ENCODE data around the gene RELT.
A peak's percentile ranks its signal among the peaks of the same experiment; 100 is the strongest.

RELT gene

GRCh38 chr11:73404506-73405145, 28.4 kb downstream of the RELT start:
- no peak for DNase-seq (ENCODE audit: low spot score)

GRCh38 chr11:73405146-73405510, 28.9 kb downstream of the RELT start:
- no peak for DNase-seq (ENCODE audit: low spot score)

DNA sequence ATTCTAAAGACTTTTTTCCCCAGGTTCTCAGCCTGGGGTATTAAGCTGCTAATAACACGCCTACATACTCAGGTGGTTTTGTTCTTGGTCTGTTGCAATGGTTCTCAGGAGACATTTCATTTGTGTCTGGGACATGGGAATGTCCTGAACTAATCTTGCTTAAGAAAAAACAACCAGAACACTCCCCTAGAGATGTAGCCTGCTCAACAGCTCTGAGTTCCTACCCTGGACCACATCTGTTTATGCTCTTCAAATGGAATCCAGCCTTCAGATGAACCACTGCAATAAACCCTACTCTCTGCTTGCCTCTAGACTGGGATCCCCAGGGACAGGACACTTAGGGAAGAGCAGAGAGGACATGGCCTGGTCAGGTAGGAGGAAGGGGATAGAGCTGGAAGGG, 29.9 kb downstream of the RELT start:
- DNase-seq (ENCODE audit: low spot score) = no peak

DNA sequence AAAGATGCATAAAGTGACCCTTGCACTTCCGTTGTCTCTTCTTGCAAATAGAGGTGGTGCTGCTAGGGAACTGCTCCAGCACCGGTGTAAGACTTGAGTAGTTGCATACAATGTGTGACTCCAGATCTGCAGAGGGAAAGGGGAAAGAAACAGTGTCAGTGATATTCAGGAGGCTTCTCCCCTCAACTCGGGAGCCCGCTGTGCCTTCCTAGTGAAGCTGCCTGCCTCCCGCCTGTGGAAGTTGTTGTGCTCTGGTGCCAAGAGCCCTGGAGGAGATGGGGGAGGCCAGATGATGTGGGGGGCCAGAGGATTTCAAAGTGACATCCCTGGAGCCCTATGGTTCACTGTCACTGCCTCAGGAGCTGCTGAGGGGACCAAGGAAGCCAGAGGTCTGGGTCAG, 30.4 kb downstream of the RELT start:
- no peak for DNase-seq (ENCODE audit: low spot score)

- DNase-seq (ENCODE audit: low spot score) = no peak
Measured at GRCh38 chr11:73409431-73409830, 33.2 kb downstream of the RELT start.

DNA sequence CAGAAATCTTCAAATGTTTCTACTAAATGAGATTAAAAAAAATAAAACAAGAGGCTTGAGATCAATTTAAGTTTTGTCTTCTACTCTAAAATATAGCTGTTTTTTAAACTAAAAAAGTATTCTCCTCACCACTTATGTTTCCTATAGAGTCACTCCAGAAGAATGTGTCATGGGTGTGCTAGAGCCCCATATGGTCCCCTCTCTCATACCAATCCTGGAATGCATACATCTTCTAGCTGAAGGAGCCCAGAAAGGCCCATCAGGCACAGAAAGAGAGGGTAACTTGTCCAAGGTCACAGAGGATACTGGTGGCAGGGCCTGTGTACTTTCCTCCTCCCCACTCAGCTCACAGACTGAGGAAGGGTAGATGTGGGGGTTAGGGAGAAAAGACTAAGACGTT, 34.4 kb downstream of the RELT start:
- no peak for DNase-seq (ENCODE audit: low spot score)

- DNase-seq (ENCODE audit: low spot score) = no peak
Measured at GRCh38 chr11:73411031-73411430, 34.8 kb downstream of the RELT start.

- peak; percentile 72 for DNase-seq (ENCODE audit: low spot score)
Measured at GRCh38 chr11:73412308-73412707, 36.1 kb downstream of the RELT start.

DNA sequence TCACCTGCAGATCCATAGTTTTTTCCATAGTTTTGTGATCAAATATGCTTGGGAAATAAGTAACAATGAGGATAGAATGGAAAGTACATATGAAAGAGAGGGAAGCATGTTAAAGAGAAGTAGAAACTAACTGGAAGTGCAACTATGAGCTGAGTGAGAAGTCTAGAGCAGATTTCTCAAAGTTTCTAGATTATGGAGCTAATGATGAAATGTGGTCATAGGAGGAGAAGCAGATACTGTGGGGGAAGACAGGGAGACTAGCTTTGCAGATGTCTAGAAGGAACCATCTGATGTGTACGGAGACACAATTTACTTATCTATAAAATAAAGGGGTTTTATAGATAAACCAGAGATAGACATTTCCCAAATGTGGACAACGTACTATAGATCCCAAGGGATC, 37.1 kb downstream of the RELT start:
- DNase-seq (ENCODE audit: low spot score) = peak; percentile 67

GRCh38 chr11:73414977-73415651, 38.9 kb downstream of the RELT start:
- DNase-seq (ENCODE audit: low spot score) = peak; percentile 90

- DNase-seq (ENCODE audit: low spot score) = no peak
Measured at GRCh38 chr11:73415854-73416615, 39.8 kb downstream of the RELT start.

GRCh38 chr11:73416786-73417185, 40.6 kb downstream of the RELT start:
- DNase-seq (ENCODE audit: low spot score) = no peak

DNA sequence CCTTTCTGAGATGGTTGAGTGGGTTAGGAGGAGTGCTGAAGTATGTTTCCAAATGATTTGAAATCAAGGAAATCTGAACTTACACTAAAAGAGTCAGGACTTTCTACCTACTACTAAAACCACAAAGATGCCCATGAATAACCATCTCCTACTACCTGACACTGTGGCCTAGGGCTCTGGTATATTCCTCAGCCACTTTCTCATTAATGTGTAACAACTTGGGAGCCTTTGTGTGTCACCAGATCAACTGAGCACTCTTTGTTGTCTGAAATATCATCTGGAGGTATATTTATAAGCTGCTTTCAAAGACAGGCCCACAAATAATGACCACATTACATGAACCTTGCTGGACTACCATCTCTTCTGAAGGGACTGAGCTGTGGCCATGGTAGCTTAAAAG, 43.9 kb downstream of the RELT start:
- no peak for DNase-seq (ENCODE audit: low spot score)

DNA sequence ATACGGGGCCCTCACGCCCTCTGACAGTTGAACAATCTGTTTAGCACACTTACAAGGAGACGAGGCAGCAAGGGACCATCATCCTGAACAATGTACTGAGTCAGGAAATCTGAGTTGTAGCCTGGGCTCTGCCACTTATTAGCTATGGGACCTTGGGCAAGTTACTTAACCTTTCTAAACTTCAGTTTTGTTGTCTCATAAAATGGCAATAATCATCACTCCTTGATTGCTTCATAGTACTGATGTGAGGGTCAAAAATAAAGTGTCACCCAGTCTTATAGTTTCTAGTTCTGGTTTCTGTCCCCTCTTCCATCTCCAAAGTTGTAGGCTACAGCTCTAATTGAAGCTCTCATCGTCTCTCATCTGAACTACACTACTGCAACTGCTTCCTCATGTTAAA, 46.7 kb downstream of the RELT start:
- no peak for DNase-seq (ENCODE audit: low spot score)

- no peak for DNase-seq (ENCODE audit: low spot score)
Measured at GRCh38 chr11:73423506-73423905, 47.3 kb downstream of the RELT start.

GRCh38 chr11:73425108-73425507, 48.9 kb downstream of the RELT start:
- DNase-seq (ENCODE audit: low spot score) = peak; percentile 66

GRCh38 chr11:73426219-73426850, 50.1 kb downstream of the RELT start:
- peak; percentile 50 for DNase-seq (ENCODE audit: low spot score)

- DNase-seq (ENCODE audit: low spot score) = no peak
Measured at GRCh38 chr11:73428227-73428626, 52.0 kb downstream of the RELT start.

DNA sequence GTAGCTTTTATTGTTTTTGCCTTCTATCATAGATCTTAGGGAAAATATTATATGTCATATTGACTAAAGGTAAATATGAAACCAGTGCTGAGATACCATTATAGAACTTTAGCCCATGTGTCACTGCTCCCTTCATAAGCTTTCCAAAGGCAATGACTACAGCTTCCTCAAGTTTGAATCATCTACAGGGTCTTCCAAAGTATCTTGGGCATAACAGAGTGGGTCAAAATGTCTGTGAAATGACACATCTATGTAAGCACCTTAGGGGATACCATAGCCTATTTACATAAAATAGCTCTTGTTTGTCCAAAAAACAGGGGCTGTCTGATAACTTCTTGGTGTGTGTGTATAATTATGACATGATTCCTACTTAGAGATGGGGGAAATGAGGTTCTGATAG, 52.5 kb downstream of the RELT start:
- no peak for DNase-seq (ENCODE audit: low spot score)

DNA sequence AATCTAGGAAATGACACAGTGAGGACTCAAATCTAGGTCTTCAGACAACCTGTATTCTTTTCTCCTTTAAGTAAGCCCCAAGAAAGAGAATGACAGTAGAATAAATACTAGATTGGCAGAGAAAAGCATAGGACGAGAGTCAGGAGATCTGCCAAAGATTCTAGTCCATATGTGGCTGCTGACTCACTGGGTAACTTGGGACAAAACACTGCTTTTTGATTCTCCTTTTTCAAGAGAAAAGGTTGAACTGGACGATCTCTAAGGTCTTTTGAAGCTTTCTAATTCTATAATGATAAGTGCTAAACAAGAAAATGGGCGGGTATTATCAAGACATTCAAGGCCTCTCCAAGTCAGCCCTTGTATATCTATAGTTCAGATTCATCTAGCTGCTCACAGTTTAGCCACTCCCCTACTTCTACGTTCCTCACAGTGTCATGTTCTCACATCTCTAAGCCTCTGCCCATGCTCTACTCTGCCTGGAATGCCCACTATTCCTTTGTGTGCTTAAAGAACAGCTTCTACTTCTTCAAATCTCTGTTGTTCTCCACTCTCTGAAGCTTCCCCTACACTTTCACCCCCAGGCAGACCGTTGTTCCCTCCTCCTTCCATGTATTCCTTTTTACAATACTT, 53.0 kb downstream of the RELT start:
- no peak for DNase-seq (ENCODE audit: low spot score)

DNA sequence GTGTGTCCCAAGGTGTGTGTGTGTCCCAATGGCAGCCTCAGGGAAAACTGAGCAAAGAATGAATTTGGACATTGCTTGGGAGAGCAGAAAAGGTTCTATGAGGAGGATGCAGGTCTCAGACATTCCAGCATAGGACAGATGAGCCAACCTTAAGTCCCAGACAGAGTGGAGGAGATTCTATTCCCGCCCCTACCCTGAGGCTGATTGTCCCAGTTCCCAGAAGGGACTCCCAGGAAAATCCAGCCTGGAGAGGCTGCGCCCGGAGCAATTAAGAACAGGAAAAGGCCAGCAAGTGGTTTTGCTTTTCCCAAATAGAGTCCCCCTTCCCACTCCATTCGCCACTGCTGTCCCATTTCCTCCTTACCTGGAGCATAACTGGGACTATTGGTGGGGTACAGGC, 54.1 kb downstream of the RELT start:
- no peak for DNase-seq (ENCODE audit: low spot score)

GRCh38 chr11:73431396-73431795, 55.2 kb downstream of the RELT start:
- DNase-seq (ENCODE audit: low spot score) = no peak

Data from pons (tissue), 1 donor.